ENCODE measurements around the gene MKKS.

The MKKS gene

DNA sequence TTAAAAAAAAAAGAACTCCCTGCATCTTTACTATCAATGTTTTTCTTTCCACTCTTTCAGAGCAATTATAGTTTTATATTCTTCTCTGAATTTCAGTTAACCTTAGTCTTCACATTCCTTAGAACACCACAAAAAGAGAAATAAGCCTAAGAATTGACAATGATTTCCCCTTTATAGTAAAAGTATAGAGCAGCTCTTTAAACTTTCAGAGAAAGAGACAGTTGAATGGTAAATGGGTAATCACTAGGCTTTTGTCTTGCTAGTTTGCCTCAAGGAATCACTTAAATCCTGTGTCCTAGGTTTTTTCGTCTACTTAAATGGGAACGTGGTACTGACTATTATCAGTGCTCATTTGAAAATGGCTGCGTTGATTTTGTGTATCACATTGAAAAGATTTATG is 32.8 kb upstream of the MKKS start:
- no peak overlapping the region for H3K4me3 ChIP-seq (ENCODE audit: low read length)
- no peak for TF ChIP-seq CTCF (conservative IDR thresholded peaks at IDR 0.05; ENCODE audit: low read depth, low read length)
- DNase-seq (ENCODE audit: low read depth): no peak

- no peak for DNase-seq (ENCODE audit: low read depth)
- H3K4me3 ChIP-seq (ENCODE audit: low read length): no peak overlapping the region
- TF ChIP-seq CTCF (conservative IDR thresholded peaks at IDR 0.05; ENCODE audit: low read depth, low read length): no peak
These were observed 32.3 kb upstream of the MKKS start for GRCh38 chr20:10466325-10466724.

DNA sequence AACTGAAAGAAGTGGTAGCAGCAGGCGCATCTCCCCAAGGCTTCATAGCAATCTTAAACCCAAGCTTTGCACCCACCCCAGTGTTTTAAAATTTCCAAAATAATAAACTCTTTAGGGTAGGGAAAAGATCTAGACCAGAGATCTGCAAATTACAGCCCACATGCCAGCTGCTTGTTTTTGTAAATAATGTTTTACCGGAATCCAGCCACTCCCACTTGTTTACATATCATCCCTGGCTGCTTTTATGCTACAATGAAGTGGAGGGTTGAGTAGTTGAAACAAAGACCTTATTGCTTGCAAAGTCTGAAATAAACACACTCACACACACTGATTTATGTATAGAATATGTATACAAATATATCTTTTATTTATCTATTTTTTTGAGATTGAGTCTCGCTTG is 31.1 kb upstream of the MKKS start:
- no peak overlapping the region for H3K4me3 ChIP-seq (ENCODE audit: low read length)
- DNase-seq (ENCODE audit: low read depth): no peak
- no peak for TF ChIP-seq CTCF (conservative IDR thresholded peaks at IDR 0.05; ENCODE audit: low read depth, low read length)

GRCh38 chr20:10463622-10464021 is 29.6 kb upstream of the MKKS start:
- DNase-seq (ENCODE audit: low read depth): no peak
- no peak overlapping the region for H3K4me3 ChIP-seq (ENCODE audit: low read length)
- TF ChIP-seq CTCF (conservative IDR thresholded peaks at IDR 0.05; ENCODE audit: low read depth, low read length): no peak

- no peak overlapping the region for H3K4me3 ChIP-seq (ENCODE audit: low read length)
- DNase-seq (ENCODE audit: low read depth): no peak
- no peak for TF ChIP-seq CTCF (conservative IDR thresholded peaks at IDR 0.05; ENCODE audit: low read depth, low read length)
These were observed 28.5 kb upstream of the MKKS start for GRCh38 chr20:10462516-10462915.

DNA sequence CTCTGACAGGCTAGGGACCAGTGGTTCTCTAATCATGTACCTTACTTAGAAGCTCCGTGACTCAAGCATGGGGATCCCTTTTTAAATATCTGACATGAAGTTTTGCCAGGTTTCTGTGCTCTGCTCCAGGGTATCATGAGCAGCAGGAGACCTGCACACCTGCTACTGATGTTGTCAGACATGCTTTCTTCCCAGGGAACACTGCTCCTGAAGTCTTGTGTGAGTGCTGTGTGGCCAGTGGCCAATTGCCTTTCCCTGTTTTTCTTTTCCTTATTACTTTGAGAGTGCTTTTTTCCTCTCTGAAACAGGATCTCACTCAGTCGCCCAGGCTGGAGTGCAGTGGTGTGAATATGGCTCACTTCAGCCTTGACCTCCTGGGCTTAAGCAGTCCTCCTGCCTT is 27.5 kb upstream of the MKKS start:
- no peak for DNase-seq (ENCODE audit: low read depth)
- no peak overlapping the region for H3K4me3 ChIP-seq (ENCODE audit: low read length)
- TF ChIP-seq CTCF (conservative IDR thresholded peaks at IDR 0.05; ENCODE audit: low read depth, low read length): no peak

DNA sequence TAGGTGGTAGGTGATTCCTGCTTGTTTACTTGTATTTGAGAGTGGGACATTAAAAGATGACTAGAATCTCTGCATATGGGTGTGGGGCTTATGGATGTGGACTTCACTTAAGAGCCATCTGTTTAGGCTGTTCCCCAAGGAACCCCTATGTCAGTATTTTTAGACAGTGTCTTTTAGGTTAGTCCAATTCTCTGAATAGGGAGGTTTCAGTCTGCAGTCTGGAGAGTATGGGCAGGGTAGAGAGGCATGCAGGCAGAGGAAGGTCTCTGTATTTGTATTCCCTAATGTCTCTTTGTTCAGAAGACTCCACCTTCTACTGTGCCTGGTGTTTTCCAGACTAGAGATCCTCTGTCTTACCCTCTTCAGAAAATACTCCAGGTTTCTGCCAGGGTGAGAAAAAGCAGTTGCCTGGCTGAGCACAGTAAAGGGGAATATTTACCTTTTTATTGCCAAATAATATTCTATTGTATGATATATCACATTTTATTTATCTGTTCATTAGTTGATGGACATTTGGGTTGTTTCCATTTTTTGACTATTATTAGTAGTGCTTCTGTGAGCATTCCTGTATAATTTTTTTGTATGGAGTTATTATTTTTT is 20.2 kb upstream of the MKKS start:
- no peak overlapping the region for H3K4me3 ChIP-seq (ENCODE audit: low read length)
- no peak for DNase-seq (ENCODE audit: low read depth)
- TF ChIP-seq CTCF (conservative IDR thresholded peaks at IDR 0.05; ENCODE audit: low read depth, low read length): no peak

All from retinal pigment epithelial cell (primary cell).